ENCODE measurements around the gene ANKRD18A. TPM values are rescaled to one million over a fixed set of nuclear protein-coding genes. Genes with fewer than 3 reads are reported as not detected.

ANKRD18A gene
- total and polyA plus RNA-seq, 2 of the 13 experiments (the other 11 are each of a cell fraction or from before 2014, with no cell fraction given) = 5.9 to 7.6 TPM

DNA sequence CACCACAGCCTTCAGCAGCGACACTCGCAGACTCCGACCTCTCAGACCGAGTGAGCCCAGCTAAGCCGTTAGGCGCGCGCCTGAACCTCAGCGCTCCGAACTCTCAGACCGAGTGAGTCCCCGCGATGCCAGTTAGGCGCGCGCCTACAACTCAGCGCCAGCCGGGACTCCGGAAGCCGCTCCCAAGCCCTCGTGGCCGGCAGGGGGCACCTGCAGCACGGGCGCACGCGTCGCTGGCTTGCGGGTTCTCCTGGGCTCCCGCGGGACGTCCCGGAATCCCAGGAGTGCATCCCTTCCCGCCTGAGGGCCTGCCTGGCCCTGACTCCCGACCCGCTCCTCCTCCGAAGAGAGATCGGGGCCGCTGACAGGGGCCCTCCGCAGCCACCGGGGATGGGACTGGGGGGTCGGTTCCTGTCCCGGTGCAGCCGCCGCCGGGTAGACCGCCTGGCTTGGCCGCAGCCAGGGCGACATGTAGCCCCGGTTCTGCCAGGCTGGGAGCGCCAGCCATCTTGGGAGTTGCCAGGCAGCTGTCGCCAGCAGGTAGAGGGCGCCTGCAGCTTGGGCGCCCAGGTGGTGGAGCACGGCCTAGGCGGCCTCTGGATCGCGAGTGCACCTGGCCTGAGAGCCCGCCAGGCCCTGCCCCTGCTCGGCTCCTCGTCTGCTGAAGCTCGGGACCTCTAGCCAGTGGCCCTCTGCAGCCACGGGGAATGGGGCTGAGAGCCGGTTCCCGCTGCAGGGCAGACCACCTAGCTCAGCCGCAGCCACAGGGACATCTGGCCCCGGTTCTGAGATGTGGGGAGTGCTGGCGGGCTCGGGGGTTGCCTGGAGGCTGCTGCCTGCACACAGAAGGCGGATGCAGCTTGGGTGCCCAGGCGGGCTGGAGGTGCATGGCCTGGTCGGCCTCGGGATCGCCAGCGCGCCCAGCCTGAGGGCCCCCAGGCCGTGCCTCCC is at the start of gene ANKRD18A (continued):
- TF ChIP-seq, protein P1, sequence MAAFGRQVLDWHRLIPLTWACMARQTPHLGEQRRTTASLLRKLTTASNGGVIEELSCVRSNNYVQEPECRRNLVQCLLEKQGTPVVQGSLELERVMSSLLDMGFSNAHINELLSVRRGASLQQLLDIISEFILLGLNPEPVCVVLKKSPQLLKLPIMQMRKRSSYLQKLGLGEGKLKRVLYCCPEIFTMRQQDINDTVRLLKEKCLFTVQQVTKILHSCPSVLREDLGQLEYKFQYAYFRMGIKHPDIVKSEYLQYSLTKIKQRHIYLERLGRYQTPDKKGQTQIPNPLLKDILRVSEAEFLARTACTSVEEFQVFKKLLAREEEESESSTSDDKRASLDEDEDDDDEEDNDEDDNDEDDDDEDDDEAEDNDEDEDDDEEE (CRISPR knock-in tag; IDR thresholded peaks at IDR 0.05) = peak; percentile 68; the same call in 1 of the 2 replicates
- TF ChIP-seq ZNF142 (CRISPR knock-in tag; IDR thresholded peaks at IDR 0.05) (peak; percentile 39; the same call in 1 of the 2 replicates), DZIP1 (CRISPR knock-in tag; IDR thresholded peaks at IDR 0.05) (no peak), CENPX (CRISPR knock-in tag; IDR thresholded peaks at IDR 0.05) (no peak), SKI (IDR thresholded peaks at IDR 0.05; ENCODE audit: partially characterized antibody) (peak; percentile 63), NFE2L2 (IDR thresholded peaks at IDR 0.05; ENCODE audit: low read length) (no peak), ZNF563 (CRISPR knock-in tag; IDR thresholded peaks at IDR 0.05) (peak; percentile 69; the same call in 1 of the 2 replicates), KDM6A (CRISPR knock-in tag; IDR thresholded peaks at IDR 0.05; ENCODE audit: low read depth) (no peak), UBTF (CRISPR knock-in tag; IDR thresholded peaks at IDR 0.05) (peak; percentile 98), ZIK1 (CRISPR knock-in tag; IDR thresholded peaks at IDR 0.05; ENCODE audit: borderline replicate concordance, low read depth) (0 out of 2 replicates have a peak, but pooled peaks have one; percentile 45), ZFP91 (CRISPR knock-in tag; IDR thresholded peaks at IDR 0.05; ENCODE audit: borderline replicate concordance) (peak; percentile 90)
- TF ChIP-seq, protein P2, sequence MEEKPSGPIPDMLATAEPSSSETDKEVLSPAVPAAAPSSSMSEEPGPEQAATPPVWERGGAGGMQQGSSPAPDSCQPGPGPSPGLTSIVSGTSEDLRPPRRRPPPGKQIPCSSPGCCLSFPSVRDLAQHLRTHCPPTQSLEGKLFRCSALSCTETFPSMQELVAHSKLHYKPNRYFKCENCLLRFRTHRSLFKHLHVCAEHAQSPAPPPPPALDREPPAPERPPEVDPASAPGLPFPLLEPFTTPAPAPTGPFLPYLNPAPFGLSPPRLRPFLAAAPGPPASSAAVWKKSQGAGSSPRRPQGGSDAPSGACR (CRISPR knock-in tag; IDR thresholded peaks at IDR 0.05) = 0 out of 2 replicates have a peak, but pooled peaks have one; percentile 30
